GM21529 (cell line): ENCODE measurements around the gene EPB42.
"Not testable (repeated sequence)": the region's sequence is repeated elsewhere in the genome, so short reads cannot be mapped to it uniquely, and the experiment has no call there.

Experiments
- ATAC-seq: cut with Tn5 transposase; IDR thresholded peaks from one replicate; pipeline ENCODE4 v1.9.1; 2021; ENCODE audit not compliant: unreplicated experiment

EPB42 gene

DNA sequence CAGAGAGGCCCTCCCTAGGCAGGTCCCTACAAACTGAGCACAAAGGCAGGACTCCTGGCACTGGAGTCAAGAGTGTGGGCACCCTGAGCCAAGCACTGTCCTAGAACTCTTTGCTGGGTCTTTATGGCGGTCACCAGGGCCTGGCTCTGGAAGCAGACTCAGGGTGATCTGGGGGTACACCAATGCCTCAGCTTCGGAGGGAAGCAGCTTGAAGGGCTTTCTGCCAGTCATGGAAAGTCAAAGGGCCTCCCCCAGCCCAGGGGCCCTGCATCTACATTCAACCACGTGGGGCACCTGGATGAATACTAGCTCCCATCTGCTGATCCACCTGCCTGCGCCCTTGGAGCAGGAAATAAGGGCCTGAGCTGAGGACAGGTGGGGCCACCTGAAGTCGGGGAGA, 7.4 kb downstream of the EPB42 start:
- no peak for ATAC-seq

DNA sequence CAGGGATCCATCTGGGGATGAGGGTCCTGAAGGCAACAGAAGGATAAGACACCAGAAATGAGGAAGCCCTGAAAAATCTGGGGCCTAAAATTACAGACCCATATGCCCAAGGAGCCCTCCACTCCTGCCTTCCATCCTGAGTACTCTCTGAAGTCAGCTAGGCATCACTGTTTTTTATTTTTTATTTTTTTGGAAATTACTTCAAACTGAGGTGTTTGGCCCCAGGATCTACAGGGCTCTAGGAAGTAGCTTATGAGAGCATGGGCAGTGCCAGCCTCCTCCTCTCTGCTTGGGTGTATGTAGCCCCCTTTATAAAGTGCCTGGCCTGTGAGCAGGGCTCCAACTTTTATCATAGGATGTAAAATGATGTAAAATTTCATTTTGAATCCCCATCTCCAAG, 7.9 kb downstream of the EPB42 start:
- ATAC-seq = no peak

DNA sequence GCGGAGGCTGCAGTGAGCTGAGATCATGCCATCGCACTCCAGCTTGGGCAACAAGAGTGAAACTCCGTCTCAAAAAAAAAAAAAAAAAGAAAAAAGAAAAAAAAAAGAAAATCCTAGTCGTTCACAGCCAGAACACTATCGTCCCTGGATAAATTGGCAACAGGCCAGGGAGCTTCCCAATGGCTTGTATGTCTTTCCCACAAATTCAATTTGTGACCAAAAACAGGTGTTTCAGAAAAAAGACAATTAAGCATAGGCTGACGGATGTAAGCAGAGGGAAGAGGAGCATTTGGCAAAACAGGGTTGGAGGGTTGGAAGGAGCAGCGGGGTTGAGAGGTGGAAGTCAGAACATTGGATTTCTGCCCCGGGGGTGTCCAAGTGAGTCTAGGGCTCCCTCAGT, 8.5 kb downstream of the EPB42 start:
- no peak for ATAC-seq

DNA sequence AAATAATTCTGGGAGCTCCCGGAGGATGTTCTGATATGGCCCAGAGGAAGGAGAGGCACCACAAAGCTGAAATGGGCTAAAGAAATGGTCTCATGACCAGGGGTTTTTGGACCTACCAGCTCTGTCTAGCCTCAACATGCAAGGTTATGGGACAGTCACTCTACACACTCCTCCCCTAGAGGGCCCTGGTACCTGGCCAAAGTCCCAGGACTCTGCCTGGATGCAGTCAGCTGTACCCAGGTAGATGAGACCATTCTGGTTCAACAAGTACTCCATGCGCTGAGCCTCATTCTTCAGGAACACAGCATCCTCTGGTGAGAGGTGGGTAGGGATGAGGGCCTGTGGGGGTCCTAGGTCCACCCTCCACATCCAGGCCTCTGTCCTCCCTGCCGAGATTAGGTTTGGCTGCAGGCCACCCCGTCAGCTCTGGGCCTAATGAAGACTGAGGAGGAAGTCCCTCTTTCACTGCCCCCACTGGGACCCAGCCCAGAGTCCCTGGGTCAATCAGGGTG, 9.5 kb downstream of the EPB42 start:
- ATAC-seq = no peak

DNA sequence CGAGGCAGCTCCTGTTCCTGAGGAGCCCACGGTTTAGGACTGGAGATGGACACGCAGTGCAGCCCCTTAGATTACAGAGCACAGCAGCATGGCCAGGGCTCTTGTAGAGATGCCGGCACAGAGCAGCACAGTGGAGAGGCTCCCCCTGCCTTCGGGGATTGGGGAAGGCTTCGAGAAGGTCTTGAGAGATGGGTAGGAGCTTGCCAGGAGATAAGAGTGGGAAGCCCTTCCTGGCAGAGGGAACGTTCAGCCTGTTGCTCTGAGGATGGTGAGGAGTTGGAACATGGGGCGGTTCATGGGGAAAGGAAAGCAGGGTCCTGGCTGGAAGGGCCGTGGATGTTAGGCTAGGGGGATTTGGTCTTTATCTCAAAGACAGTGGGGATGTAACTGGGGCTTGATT, 10.0 kb downstream of the EPB42 start:
- ATAC-seq = no peak

DNA sequence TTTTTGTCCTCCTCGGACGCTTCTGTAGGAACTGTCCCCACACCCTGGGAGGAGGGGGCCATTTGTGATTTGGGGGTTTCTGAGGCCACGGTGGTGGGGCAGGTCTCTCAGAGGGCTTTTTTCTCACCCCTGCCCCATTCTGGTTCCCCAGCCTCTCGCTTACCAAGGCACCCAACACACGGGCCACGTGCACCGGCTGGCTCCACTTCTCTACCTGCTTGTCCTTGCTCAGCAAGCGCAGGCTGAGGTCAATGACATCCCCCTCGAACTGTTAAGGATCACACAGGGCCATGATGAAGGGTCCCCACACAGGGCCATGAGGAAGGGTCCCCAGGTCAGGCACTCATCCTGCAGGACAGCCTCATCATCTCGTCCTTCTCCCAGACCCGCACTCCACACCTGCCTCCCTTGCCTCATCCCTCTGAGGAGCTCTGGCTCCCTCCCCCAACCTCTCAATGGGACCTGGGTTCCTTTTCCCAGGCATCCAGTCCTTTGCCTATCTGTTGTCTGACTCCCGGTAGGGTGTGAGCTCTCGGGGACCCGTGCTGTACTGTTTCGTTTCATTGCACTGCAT, 10.6 kb downstream of the EPB42 start:
- no peak for ATAC-seq

DNA sequence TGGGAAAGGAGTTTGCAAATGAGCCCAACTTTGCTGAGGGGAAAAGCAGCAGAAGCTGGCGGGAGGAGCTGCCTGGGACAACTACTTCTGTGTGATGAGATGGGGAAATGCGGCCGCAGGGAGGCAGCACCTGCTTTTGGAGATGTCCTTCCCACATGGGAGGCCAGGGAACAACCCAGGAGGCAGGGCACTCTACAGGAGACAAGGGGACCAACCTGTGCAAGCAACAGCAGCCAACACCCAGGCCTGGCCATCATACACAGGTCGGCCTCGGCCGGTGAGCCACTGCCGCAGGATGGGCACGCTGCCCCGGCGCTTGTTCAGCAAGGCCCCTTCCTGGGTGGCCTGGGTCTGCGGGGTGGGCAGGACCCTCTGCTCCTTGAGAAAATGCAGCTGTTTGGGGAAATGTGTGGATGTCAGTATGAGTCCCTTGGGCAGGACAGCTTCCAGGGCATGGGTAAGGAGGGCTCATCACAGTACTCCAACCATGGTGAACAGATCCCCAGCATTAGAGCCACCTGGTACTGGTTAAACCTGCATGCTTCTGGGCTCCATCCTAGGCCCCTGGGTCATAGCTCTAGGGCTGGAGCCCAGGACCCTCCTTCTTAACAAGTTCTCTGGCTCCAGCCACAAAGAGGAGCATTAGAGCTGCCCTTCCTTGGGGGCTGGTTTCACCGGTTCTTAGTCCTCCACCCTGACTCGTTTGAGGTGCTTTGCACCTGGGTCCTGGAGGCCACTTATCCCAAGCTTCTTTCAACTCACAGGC, 11.6 kb downstream of the EPB42 start:
- ATAC-seq = no peak

DNA sequence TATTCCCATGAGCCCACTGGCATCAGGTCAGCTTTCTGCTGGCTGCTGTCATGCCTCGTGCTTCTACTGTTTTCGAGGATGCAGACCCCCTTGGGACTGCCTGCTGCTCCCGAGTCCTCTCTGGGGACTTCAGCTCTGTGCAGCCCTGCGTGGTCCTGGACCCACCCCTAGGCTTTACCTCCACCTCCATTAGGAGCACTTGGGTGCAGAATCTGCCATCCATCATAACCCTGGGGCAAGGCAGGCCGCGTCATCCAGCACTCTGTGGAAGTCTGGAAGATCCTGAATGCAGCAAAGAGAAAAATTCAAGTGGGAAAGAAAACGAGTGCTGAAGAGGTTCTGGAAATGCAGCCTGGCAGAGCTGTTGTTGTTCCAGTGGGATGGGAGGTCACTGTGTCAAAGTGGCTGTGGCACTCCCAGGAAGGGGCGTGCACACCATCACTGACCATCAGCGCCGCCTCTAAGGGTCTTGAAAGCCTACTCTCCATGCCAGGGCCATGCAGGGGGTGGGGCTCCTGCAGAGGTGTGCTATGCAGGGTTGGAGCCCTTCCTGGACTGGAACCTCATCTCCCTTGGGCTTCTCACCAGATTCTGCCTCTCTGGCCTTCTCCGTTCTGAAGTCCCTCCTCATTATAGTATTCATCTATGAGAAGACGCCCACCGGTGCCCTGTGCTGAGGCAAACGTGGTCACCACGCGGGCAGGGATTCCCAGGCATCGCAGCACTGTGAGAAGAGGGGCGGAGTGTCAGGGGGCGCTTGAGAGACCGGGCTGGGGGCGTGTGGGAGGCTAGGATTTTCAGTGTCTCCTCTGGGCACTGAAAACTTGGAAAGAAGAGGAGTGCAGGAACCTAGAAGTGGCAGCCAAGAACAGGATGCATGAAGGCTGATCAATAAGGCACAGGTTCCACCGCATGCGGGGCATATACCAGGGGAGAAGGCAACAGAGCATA, 12.5 kb downstream of the EPB42 start:
- ATAC-seq = no peak

DNA sequence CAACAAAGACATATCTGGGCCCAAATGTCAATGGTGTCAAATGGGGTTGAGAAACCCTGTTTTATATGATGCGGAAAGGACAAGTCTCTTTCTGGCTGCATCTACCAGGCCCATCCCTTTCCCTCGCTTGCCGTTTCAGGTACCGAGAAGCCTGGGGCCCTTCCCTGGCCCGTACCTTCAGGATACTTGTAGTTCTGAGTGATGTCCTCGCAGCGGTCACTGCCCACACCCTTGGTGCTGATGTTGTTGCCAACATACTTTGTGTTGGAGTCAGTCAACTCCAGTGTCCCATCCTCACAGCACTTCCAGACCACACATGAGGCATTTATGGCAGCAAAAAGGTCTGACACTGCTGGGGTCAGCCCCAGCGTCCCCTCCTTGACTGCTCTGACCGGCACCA, 13.8 kb downstream of the EPB42 start:
- no peak for ATAC-seq

DNA sequence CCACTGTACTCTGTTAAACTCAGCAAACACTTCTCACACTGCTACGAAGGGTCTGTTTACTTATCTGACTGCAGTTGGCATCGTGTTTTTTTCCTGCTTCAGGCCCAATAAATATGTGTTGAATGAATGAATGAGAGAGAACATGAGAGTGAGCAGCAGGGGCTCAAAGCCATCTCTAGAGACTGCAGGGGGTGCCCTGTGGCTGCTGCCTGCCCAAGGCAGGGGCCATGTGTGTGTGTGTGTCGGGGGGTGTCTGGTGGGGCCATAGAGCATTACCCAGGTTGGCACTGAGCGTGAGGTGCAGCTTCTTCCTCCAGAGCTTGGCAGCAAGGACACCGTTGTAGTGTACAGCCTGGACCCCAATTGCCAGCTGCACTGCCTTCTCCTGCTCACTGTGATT, 14.8 kb downstream of the EPB42 start:
- no peak for ATAC-seq

DNA sequence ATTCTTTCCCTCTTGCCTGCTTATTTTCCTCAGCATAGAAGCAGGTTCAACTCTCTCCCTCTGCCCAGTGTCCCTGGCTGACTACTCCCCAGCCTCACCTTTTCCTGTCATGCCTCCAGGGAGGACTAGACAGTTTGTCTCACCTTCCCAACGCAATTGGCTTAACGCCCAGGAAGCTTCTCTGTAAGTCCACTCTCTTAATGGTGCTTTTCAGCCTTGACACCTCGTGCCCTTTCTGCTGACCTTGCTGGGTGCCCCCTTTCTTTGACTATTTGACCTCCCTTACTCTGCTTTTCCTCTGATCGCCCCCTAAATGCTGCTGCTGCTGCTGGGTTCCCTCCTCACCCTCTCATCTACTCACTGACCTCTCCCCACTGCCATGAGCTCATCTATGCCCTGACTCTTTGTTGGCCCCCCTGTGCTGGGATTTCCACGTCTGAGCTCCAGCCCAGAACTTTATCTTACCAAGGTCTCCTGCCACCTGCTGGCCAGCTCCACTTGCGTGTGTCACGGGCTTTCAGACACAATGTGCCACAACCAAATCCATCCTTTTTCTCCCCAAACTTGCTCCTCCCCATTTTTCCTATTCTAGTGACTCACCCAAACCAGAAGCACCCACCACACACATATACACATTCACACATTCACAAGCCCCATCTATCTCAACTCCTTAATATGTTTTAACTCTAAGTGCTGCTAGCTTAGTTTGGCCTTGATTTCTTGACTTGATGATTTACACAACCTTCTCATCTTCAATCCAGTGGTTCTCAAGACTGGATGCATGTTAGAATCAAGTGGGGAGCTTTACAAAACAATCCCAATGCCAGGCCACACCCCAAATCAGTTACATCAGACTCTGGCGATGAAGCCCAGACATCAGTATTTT, 16.6 kb downstream of the EPB42 start:
- ATAC-seq = no peak

DNA sequence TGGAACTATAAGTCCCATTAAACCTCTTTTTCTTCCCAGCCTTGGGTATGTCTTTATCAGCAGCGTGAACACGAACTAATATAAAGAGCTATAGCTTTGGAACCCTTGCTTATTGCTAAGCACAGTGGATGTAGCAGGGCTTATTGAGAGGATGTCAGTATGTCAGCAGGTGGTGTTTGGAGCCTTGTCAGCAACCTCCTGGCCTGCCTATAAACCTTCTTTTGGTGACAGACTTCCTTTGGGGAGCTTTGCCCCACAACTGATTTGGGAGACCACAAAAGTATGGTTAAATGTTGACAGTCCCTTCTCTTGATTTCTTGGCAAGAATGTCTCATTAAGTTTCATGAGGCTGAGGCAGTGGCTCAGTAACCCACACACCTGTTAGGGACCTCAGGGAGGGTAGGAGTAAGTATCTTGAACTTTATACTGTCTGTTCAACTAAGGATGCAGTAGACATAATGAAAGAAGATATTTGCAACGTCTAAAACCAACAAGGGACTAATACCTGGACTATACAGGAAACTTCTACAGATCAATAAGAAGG, 20.8 kb downstream of the EPB42 start:
- no peak for ATAC-seq

DNA sequence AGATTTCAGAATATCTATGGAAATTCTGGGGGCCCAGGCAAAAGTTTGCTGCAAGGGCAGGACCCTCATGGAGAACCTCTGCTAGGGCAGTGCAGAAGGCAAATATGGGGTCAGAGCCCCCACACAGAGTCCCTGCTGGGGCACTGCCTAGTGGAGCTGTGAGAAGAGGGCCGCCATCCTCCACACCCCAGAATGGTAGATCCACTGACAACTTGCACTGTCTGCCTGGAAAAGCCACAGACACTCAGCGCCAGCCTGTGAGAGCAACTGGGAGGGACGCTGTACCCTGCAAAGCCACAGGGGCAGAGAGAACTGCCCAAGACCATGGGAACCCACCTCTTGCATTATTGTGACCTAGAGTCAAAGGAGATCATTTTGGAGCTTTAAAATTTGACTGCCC, 21.8 kb downstream of the EPB42 start:
- no peak for ATAC-seq

DNA sequence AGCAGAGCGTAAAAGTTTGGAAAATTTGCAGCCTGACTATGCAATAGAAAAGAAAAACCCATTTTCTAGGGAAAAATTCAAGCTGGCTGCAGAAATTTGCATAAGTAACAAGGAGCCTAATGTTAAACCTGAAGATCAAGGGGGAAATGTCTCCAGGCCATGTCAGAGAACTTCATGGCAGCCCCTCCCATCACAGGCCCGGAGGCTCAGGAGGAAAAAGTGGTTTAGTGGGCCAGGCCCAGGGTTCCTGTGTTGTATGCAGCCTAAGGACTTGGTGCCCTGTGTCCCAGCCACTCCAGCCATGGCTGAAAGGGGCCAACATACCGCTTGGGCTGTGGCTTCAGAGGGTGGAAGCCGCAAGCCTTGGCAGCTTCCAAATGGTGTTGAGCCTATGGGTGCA, 22.3 kb downstream of the EPB42 start:
- not testable (repeated sequence) for ATAC-seq

DNA sequence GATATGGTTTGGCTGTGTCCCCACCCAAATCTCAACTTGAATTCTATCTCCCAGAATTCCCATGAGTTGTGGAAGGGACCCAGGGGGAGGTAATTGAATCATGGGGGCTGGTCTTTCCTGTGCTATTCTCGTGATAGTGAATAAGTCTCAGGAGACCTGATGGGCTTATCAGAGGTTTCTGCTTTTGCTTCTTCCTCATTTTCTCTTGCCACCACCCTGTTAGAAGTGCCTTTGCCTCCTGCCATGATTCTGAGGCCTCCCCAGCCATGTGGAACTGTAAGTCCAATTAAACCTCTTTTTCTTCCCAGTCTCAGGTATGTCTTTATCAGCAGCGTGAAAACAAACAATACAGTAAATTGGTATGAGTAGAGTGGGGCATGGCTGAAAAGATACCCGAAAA, 23.0 kb downstream of the EPB42 start:
- ATAC-seq = not testable (repeated sequence)

DNA sequence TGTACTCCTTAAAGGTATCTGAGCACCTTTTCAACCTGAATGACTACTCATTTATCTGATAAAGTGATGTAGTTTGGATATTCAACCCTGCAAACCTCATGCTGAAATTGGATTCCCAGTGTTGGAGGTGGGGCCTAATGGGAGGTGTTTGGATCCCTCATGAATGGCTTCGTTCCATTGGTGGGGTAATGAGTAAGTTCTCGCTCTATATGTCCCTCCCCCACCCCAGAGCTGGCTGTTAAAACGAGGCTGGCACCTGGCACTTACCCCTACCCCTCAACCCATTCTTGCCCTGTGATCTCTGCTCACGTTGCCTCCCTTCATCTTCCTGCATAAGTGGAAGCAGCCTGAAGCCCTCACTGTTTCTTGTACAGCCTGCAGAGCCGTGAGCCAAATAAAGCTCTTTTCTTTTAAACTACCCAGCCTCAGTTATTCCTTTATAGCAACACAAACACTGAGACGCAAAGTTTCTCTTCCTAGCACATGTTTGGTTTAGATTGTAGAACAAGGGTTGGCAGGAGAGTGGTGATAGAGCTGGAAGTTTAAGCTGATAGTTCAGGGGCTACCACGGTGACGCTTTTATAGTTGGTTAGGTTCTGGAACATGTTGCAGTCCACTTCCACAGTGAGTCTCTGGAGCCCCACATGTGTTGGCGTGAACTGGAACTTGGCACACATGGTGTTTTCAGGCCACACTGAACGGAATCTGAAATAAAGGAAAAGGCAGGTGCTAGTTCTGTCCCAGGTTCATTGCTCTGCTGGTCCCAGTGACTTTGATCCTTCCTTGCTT, 23.9 kb downstream of the EPB42 start:
- no peak for ATAC-seq

DNA sequence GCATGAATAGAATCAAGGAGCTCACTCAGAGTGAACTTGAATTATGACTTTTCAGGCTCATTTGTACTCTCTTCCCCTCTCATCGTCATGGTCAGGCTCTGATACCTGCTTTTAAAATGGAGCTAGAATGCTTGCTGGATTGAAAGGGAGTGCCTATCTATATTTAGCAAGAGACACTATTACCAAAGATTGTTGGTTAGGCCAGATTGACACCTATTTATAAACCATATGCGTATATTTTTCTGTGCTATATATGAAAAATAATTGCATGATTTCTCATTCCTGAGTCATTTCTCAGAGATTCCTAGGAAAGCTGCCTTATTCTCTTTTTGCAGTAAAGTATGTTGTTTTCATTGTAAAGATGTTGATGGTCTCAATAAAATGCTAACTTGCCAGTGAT, 26.0 kb downstream of the EPB42 start:
- ATAC-seq = no peak

DNA sequence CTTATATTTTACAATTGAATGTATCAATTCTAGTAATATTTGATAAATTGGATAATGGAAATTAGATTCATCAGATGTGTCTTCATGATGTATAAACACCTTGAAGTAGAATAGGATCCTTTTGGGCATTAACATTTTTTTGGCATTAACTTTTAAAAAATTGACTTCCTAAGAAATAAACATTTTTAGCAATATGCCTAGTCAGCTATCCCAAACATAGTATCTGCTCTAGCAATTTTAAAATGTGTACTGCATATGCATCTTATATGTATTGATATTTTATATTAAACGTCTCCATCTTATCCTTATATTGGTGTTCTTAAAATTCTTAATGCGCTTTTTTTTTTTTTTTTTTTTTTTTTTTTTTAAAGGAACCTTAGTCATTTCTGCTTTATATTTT, 27.1 kb downstream of the EPB42 start:
- ATAC-seq = no peak

DNA sequence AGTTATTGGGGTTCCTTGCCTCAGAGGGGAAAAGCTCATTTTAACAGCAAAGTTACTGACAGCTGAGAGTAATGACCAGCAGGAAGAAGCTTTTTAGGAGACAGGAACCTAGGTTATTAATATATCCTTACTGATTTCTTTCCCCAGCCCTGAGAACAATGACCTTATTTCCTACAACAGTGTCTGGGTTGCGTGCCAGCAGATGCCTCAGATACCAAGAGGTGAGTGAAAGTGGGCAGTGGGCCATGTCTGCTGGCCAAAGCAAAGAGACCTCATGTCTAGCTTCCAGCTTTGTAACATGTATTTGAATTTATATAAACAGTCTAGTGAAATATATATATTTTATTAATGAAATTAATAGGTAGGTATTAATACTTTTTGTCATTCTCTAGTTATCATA, 30.6 kb downstream of the EPB42 start:
- ATAC-seq = no peak

DNA sequence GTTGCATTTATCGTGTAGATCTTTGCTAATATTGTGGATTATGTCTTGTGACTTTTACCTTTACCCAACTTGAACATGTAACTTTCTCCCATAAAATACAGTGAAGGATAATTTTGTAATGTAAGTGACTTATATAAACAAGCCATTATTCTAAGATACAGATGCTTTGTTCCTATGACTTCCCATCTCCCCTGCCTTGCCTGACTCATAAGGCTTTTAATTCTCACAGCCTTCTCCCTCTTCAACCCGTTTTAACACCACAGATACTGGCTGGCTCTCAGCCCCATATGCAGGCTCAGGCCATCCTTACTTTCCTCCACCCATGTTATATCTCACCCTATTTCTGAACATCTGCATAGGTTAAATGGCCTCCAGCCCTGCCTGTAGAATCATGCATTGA, 31.5 kb downstream of the EPB42 start:
- no peak for ATAC-seq
